Measurements from ENCODE around the gene PPP1R15A. TPM values are rescaled to one million over a fixed set of nuclear protein-coding genes. Genes with fewer than 3 reads are reported as not detected.
"Not testable (repeated sequence)": the region's sequence is repeated elsewhere in the genome, so short reads cannot be mapped to it uniquely, and the experiment has no call there.

Gene PPP1R15A
- total RNA-seq, 2 donors from 2014 or later = 108 to 139 TPM

DNA sequence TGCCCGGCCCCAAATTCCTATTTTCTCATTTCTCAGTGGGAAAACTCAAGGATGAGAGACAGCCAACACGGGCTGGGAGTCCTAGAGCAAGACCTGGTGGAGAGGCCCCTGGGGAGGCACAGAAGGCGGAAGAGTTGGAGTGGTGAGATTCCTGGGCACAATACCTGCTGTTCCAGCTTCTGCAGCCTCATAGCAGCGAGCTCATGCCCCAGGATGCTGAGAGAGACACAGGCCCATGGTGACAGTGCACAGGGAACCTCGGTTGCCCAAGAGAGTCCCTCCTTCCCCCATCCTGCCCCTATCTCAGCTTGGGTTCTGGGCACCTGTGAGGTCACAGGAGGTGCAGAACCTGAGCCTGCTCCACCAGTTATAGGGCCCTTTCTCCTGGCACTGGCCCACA is 25.0 kb downstream of the PPP1R15A start:
- H3K9me3 ChIP-seq = no peaks in the 10 kb centered on the region
- H3K4me3 ChIP-seq = no peak overlapping the region
- no peaks in the 10 kb centered on the region for H3K27me3 ChIP-seq (replicated peaks; ENCODE audit: insufficient read depth)
- peaks cover 6 to 24% of the 10 kb centered on the region in 2 donors for H3K4me1 ChIP-seq (ENCODE audit: control insufficient read depth in 1 of 2, low read depth in 2 of 2)
- no peak overlapping the region for H3K27ac ChIP-seq
- TF ChIP-seq, protein P1, sequence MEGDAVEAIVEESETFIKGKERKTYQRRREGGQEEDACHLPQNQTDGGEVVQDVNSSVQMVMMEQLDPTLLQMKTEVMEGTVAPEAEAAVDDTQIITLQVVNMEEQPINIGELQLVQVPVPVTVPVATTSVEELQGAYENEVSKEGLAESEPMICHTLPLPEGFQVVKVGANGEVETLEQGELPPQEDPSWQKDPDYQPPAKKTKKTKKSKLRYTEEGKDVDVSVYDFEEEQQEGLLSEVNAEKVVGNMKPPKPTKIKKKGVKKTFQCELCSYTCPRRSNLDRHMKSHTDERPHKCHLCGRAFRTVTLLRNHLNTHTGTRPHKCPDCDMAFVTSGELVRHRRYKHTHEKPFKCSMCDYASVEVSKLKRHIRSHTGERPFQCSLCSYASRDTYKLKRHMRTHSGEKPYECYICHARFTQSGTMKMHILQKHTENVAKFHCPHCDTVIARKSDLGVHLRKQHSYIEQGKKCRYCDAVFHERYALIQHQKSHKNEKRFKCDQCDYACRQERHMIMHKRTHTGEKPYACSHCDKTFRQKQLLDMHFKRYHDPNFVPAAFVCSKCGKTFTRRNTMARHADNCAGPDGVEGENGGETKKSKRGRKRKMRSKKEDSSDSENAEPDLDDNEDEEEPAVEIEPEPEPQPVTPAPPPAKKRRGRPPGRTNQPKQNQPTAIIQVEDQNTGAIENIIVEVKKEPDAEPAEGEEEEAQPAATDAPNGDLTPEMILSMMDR (IDR thresholded peaks at IDR 0.05) = no peak
- ATAC-seq (ENCODE audit: insufficient number of reproducible peaks, low FRiP score, low read depth) = no peak
- no peak for DNase-seq (ENCODE audit: low spot score)
- no peaks in the 10 kb centered on the region for H3K36me3 ChIP-seq

- H3K9me3 ChIP-seq; DNase-seq (ENCODE audit: low spot score); ATAC-seq (ENCODE audit: insufficient number of reproducible peaks, low FRiP score, low read depth); H3K27me3 ChIP-seq (replicated peaks; ENCODE audit: insufficient read depth); H3K36me3 ChIP-seq: not testable (repeated sequence)
- Histone ChIP-seq H3K4me1 (ENCODE audit: control insufficient read depth in 1 of 2, low read depth in 2 of 2) (peaks cover 13 to 33% of the 10 kb centered on the region in 2 donors), H3K27ac (peak overlapping the region; percentile 81 to 98), H3K4me3 (peak overlapping the region; percentile 99)
Observed at GRCh38 chr19:48899386-48899749, 27.1 kb downstream of the PPP1R15A start.

DNA sequence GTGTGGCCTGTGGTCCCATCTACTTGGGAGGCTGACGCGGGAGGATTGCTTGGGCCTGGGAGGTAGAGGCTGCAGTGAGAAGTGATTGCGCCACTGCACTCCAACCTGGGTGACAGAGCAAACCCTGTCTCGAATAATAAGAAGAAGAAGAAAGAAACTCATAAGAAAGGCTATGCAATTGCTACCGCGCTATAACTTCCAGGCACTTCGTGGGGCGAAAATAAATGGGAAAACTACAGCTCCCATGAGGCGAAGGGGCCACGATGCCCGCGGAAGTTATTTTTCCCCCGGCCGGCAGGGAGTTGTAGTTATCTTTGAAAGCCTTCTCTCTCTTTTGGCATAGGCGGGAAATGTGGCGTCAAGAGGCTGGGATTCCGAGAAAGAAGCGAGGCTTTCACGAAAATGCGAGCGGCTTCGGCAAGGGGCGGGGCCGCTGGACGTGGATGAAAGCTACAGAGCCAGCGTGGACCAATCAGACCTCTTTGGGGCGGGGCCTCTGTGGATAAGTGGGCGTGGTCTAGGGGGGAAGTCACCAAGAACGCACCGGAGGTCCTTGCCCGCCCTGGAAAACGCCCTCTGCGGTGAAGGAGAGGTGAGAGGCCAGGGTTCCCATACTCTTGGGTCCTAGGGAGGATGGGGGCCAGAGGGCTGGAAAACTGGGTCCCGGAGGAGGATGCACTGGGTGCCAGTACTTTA is 27.7 kb downstream of the PPP1R15A start, which contains the start of gene NUCB1:
Gene NUCB1 (plus strand): TSS at position 532 of the 696 bp plus-strand sequence. CDS start 485 bp downstream, outside the sequence.
- H3K9me3 ChIP-seq = no peaks in the 10 kb centered on the region
- peaks cover 7% of the 10 kb centered on the region for H3K36me3 ChIP-seq
- TF ChIP-seq, protein P1 (IDR thresholded peaks at IDR 0.05) = peak; percentile 24
- H3K27ac ChIP-seq = peak within 1 kb of the TSS; percentile 81 to 98
- H3K27me3 ChIP-seq (replicated peaks; ENCODE audit: insufficient read depth) = no peaks in the 10 kb centered on the region
- ATAC-seq (ENCODE audit: insufficient number of reproducible peaks, low FRiP score, low read depth) = peak; percentile 91
- peak; percentile 99 for DNase-seq (ENCODE audit: low spot score)
- peaks cover 13 to 33% of the 10 kb centered on the region in 2 donors for H3K4me1 ChIP-seq (ENCODE audit: control insufficient read depth in 1 of 2, low read depth in 2 of 2)
- peak within 1 kb of the TSS; percentile 99 for H3K4me3 ChIP-seq

GRCh38 chr19:48900477-48901406 is 28.5 kb downstream of the PPP1R15A start:
- Histone ChIP-seq H3K27me3 (replicated peaks; ENCODE audit: insufficient read depth) (no peaks in the 10 kb centered on the region), H3K4me1 (ENCODE audit: control insufficient read depth in 1 of 2, low read depth in 2 of 2) (peaks cover 13 to 27% of the 10 kb centered on the region in 2 donors), H3K9me3 (no peaks in the 10 kb centered on the region), H3K36me3 (peaks cover 14% of the 10 kb centered on the region), H3K4me3 (peak overlapping the region; percentile 99), H3K27ac (peak overlapping the region; percentile 81 to 98)
- ATAC-seq (ENCODE audit: insufficient number of reproducible peaks, low FRiP score, low read depth) (peak; percentile 9), DNase-seq (ENCODE audit: low spot score) (no peak)
- TF ChIP-seq, protein P1 (IDR thresholded peaks at IDR 0.05) = no peak

DNA sequence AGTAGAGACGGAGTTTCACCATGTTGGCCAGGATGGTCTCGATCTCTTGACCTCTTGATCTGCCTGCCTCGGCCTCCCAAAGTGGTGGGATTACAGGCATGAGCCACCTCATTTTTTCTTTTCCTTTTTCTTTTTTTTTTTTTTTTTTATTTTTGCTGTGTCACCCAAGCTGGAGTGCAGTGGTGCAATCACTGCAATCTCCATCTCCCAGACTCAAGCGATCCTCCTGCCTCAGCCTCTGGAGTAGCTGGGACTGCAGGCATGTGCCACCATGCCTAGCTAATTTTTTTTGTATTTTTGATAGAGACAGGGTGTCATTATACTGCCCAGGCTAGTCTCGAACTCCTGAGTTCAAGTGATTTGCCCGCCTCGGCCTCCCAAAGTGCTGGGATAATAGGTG is 30.1 kb downstream of the PPP1R15A start:
- DNase-seq (ENCODE audit: low spot score); ATAC-seq (ENCODE audit: insufficient number of reproducible peaks, low FRiP score, low read depth); H3K27ac ChIP-seq; H3K27me3 ChIP-seq (replicated peaks; ENCODE audit: insufficient read depth); H3K9me3 ChIP-seq: not testable (repeated sequence)
- Histone ChIP-seq H3K4me1 (ENCODE audit: control insufficient read depth in 1 of 2, low read depth in 2 of 2) (peaks cover 13 to 25% of the 10 kb centered on the region in 2 donors), H3K4me3 (peak overlapping the region; percentile 31), H3K36me3 (peaks cover 26% of the 10 kb centered on the region)

- H3K9me3 ChIP-seq; DNase-seq (ENCODE audit: low spot score); H3K27ac ChIP-seq; H3K27me3 ChIP-seq (replicated peaks; ENCODE audit: insufficient read depth); ATAC-seq (ENCODE audit: insufficient number of reproducible peaks, low FRiP score, low read depth); H3K4me3 ChIP-seq: not testable (repeated sequence)
- H3K36me3 ChIP-seq = peaks cover 34% of the 10 kb centered on the region
- H3K4me1 ChIP-seq (ENCODE audit: control insufficient read depth in 1 of 2, low read depth in 2 of 2) = peaks cover 13 to 25% of the 10 kb centered on the region in 2 donors
Observed at GRCh38 chr19:48903788-48904187, 31.6 kb downstream of the PPP1R15A start.

All from thoracic aorta (tissue), 2 donors.